SK-N-SH treated with all-trans-retinoic acid at 6 μM for 48 hours (cell line): ENCODE results near the gene PGS1.

Source experiments
- ATAC-seq: fragments of 200-7000 bp; cut with Tn5 transposase; 3 replicates; pipeline ENCODE4 v1.9.1; 2020; ENCODE audit warnings: mild to moderate bottlenecking, moderate library complexity
- ARNTL ChIP-seq: fragments of 450-650 bp; formaldehyde crosslinking; IDR thresholded peaks from 2 replicates; pipeline ENCODE4 v1.5.0; 2020; ENCODE audit warnings: low read depth, mild to moderate bottlenecking, moderate library complexity, borderline replicate concordance
- BACH2 ChIP-seq: fragments of 250-450 bp; sonication (Bioruptor Pico); IDR thresholded peaks from 2 replicates; pipeline ENCODE4 v1.9.0; 2021; ENCODE audit warnings: mild to moderate bottlenecking, borderline replicate concordance
- CREB5 ChIP-seq: fragments of 250-450 bp; sonication (Bioruptor Pico); IDR thresholded peaks from 2 replicates; pipeline ENCODE4 v1.5.1; 2020; ENCODE audit warnings: low read depth, mild to moderate bottlenecking, moderate library complexity
- CSDC2 ChIP-seq: fragments of 250-450 bp; sonication (Bioruptor Pico); IDR thresholded peaks from 2 replicates; pipeline ENCODE4 v1.5.0; 2020; ENCODE audit warnings: mild to moderate bottlenecking, moderate library complexity
- ESRRG ChIP-seq: fragments of 250-450 bp; sonication (Bioruptor Pico); IDR thresholded peaks from 2 replicates; pipeline ENCODE4 v1.6.1; 2021; ENCODE audit warnings: mild to moderate bottlenecking
- GLIS3 ChIP-seq: fragments of 250-450 bp; sonication (Bioruptor Pico); IDR thresholded peaks from 2 replicates; pipeline ENCODE4 v1.5.0; 2020; ENCODE audit warnings: mild to moderate bottlenecking, moderate library complexity
- ISL1 ChIP-seq: fragments of 250-450 bp; sonication (Bioruptor Pico); IDR thresholded peaks from 2 replicates; pipeline ENCODE4 v2.1.2; 2022; ENCODE audit warnings: mild to moderate bottlenecking, moderate library complexity
- OSR1 ChIP-seq: fragments of 250-450 bp; sonication (Bioruptor Pico); IDR thresholded peaks from 2 replicates; pipeline ENCODE4 v1.8.0; 2022; ENCODE audit warnings: moderate library complexity, mild to moderate bottlenecking, inconsistent platforms
- POU6F1 ChIP-seq: fragments of 250-450 bp; sonication (Bioruptor Pico); IDR thresholded peaks from 2 replicates; pipeline ENCODE4 v1.8.0; 2021; ENCODE audit warnings: low read depth, mild to moderate bottlenecking, moderate library complexity, borderline replicate concordance
- PPARA ChIP-seq: fragments of 250-450 bp; sonication (Bioruptor Pico); IDR thresholded peaks from 2 replicates; pipeline ENCODE4 v1.5.0; 2020; ENCODE audit warnings: mild to moderate bottlenecking, borderline replicate concordance
- RARB ChIP-seq: fragments of 250-450 bp; sonication (Bioruptor Pico); IDR thresholded peaks from 2 replicates; pipeline ENCODE4 v1.8.0; 2021; ENCODE audit warnings: mild to moderate bottlenecking, moderate library complexity
- SNAI2 ChIP-seq: fragments of 250-450 bp; sonication (Bioruptor Pico); IDR thresholded peaks from 2 replicates; pipeline ENCODE4 v1.5.0; 2020; ENCODE audit warnings: mild to moderate bottlenecking, moderate library complexity
- TCF4 ChIP-seq: fragments of 250-450 bp; sonication (Bioruptor Pico); IDR thresholded peaks from 2 replicates; pipeline ENCODE4 v1.8.0; 2021; ENCODE audit warnings: mild to moderate bottlenecking, moderate library complexity, borderline replicate concordance
- TOX ChIP-seq: fragments of 250-450 bp; sonication (Bioruptor Pico); IDR thresholded peaks from 2 replicates; pipeline ENCODE4 v1.8.0; 2021; ENCODE audit warnings: mild to moderate bottlenecking, moderate library complexity, borderline replicate concordance
- TSHZ2 ChIP-seq: fragments of 250-450 bp; sonication (Bioruptor Pico); IDR thresholded peaks from 2 replicates; pipeline ENCODE4 v1.5.0; 2020; ENCODE audit warnings: mild to moderate bottlenecking, moderate library complexity
- ZC3H10 ChIP-seq: fragments of 250-450 bp; sonication (Bioruptor Pico); IDR thresholded peaks from 2 replicates; pipeline ENCODE4 v1.5.1; 2021; ENCODE audit warnings: mild to moderate bottlenecking, moderate library complexity
- ZFP3 ChIP-seq: fragments of 250-450 bp; sonication (Bioruptor Pico); IDR thresholded peaks from 2 replicates; pipeline ENCODE4 v1.5.0; 2020; ENCODE audit warnings: mild to moderate bottlenecking, moderate library complexity
- ZFP30 ChIP-seq: fragments of 450-650 bp; formaldehyde crosslinking; IDR thresholded peaks from 2 replicates; pipeline ENCODE4 v1.5.0; 2022; ENCODE audit warnings: mild to moderate bottlenecking, moderate library complexity
- ZNF565 ChIP-seq: fragments of 450-650 bp; formaldehyde crosslinking; conservative IDR thresholded peaks from 2 replicates; pipeline ENCODE4 v1.5.0; 2020; ENCODE audit warnings: low read depth, mild to moderate bottlenecking, moderate library complexity
- ZNF70 ChIP-seq: fragments of 450-650 bp; formaldehyde crosslinking; IDR thresholded peaks from 2 replicates; pipeline ENCODE4 v1.5.0; 2020; ENCODE audit warnings: mild to moderate bottlenecking, moderate library complexity

The PGS1 gene

GRCh38 chr17:78438271-78438691 is 59.8 kb downstream of the PGS1 start (continued):
- TF ChIP-seq TSHZ2 (CRISPR knock-in tag): no peak
- no peak for TF ChIP-seq ESRRG (CRISPR knock-in tag)
- no peak for TF ChIP-seq GLIS3 (CRISPR knock-in tag)
- TF ChIP-seq TOX (CRISPR knock-in tag): no peak

GRCh38 chr17:78438694-78439325 is 60.4 kb downstream of the PGS1 start:
- peak; percentile 11; the same call in 2 of the 3 replicates for ATAC-seq

GRCh38 chr17:78441271-78441971 is 63.0 kb downstream of the PGS1 start:
- TF ChIP-seq ISL1 (CRISPR knock-in tag) (no peak), TSHZ2 (CRISPR knock-in tag) (no peak), ARNTL (CRISPR knock-in tag) (no peak), ZNF70 (no peak), PPARA (CRISPR knock-in tag) (no peak), OSR1 (CRISPR knock-in tag) (no peak)
- ATAC-seq: no peak

More at GRCh38 chr17:78438694-78439325, 60.4 kb downstream of the PGS1 start:
- no peak for TF ChIP-seq RARB (CRISPR knock-in tag)
- TF ChIP-seq ZNF70: no peak
- TF ChIP-seq ESRRG (CRISPR knock-in tag): no peak
- TF ChIP-seq OSR1 (CRISPR knock-in tag): no peak
- TF ChIP-seq ZFP3: no peak
- TF ChIP-seq GLIS3 (CRISPR knock-in tag): no peak
- TF ChIP-seq ZNF565 (CRISPR knock-in tag): no peak
- TF ChIP-seq POU6F1: no peak
- TF ChIP-seq SNAI2 (CRISPR knock-in tag): no peak
- TF ChIP-seq CSDC2: no peak

- ATAC-seq: no peak
- TF ChIP-seq OSR1 (CRISPR knock-in tag) (no peak), ESRRG (CRISPR knock-in tag) (no peak), ZFP30 (CRISPR knock-in tag) (no peak), POU6F1 (no peak), ZC3H10 (CRISPR knock-in tag) (no peak), TOX (CRISPR knock-in tag) (no peak), ISL1 (CRISPR knock-in tag) (no peak), TSHZ2 (CRISPR knock-in tag) (no peak), ZFP3 (no peak), CREB5 (no peak), ZNF70 (no peak), ZNF565 (CRISPR knock-in tag) (no peak), TCF4 (CRISPR knock-in tag) (no peak), SNAI2 (CRISPR knock-in tag) (no peak), PPARA (CRISPR knock-in tag) (no peak), CSDC2 (no peak), BACH2 (CRISPR knock-in tag) (no peak)
Observed at GRCh38 chr17:78442648-78443218, 64.3 kb downstream of the PGS1 start.
